Heart left ventricle (tissue), 16 donors: ENCODE results near the gene SSH2. TPM values are rescaled to one million over a fixed set of nuclear protein-coding genes. Genes with fewer than 3 reads are reported as not detected.

Experiments
- ATAC-seq, 4 donors: fragments of 200-7000 bp; cut with Tn5 transposase; one replicate each; pipeline ENCODE4 v1.9.1; 2020 to 2022; ENCODE audit warnings: moderate library complexity in 4 of 4, mild to moderate bottlenecking in 3 of 4, moderate number of reproducible peaks in 1 of 4
- DNase-seq, 5 donors: peaks; one replicate each; pipeline ENCODE4 v3.0.0-alpha.2; 2020
- H3K27ac ChIP-seq, 12 donors: fragments of 200-600 bp; sonication (generic) in 4 of 12; one replicate each; pipeline versions ENCODE4 v1.5.0 to v1.8.0; 2016 to 2022; ENCODE audit warnings: mild to moderate bottlenecking in 2 of 12
- H3K27me3 ChIP-seq, 9 donors: fragments of 200-600 bp; sonication (generic) in 2 of 9; one replicate each; pipeline versions ENCODE4 v1.5.1 to v1.8.0; 2016 to 2022; ENCODE audit warnings: mild to moderate bottlenecking in 3 of 9
- H3K36me3 ChIP-seq, 9 donors: fragments of 200-600 bp; sonication (generic) in 2 of 9; one replicate each; pipeline versions ENCODE4 v1.5.0 to v1.8.0; 2018 to 2022; ENCODE audit warnings: mild to moderate bottlenecking in 2 of 9
- H3K4me1 ChIP-seq, 12 donors: fragments of 200-600 bp; sonication (generic) in 4 of 12; one replicate each; pipeline versions ENCODE4 v1.5.0 to v1.8.0; 2016 to 2022; ENCODE audit warnings: mild to moderate bottlenecking in 3 of 12
- H3K4me3 ChIP-seq, 12 donors: fragments of 200-600 bp; sonication (generic) in 4 of 12; one replicate each; pipeline versions ENCODE4 v1.5.0 to v1.8.0; 2017 to 2022; ENCODE audit warnings: mild to moderate bottlenecking in 9 of 12, moderate library complexity in 4 of 12
- H3K9me3 ChIP-seq, 12 donors: fragments of 200-600 bp; sonication (generic) in 4 of 12; one replicate each; pipeline versions ENCODE4 v1.5.0 to v1.8.0; 2016 to 2022; ENCODE audit warnings: mild to moderate bottlenecking in 1 of 12
- POLR2A ChIP-seq, 2 donors: fragments of 450-650 bp; IDR thresholded peaks; one replicate each; pipeline ENCODE4 v1.6.1; 2017; ENCODE audit warnings: antibody characterized with exemption in 2 of 2, mild to moderate bottlenecking in 2 of 2, moderate library complexity in 2 of 2
- WGBS, 4 donors: extraction: QIAGEN DNeasy Blood & Tissue Kit in 2 of 4; methylation state at CpG; one replicate each; pipeline versions ENCODE4 v1.1.5 to v1.1.7; 2013 to 2018; 5-methylcytosine and 5-hydroxymethylcytosine counted together
- intact Hi-C, 10 donors: fragments of 100-400 bp; cut with DNase I; formaldehyde crosslinking; loops; one replicate each; pipeline versions ENCODE4 v1.11.1 to v1.14.2; 2022
- polyA plus RNA-seq, 2 donors: library from polyadenylated mRNA; stranded (reverse); fragments of 200-250 nt; gene quantifications; one replicate each; pipeline ENCODE4 v1.2.3, GENCODE V29; 2013
- total RNA-seq, 9 donors: library from RNA; depleted of rRNA in 2 of 9; stranded (reverse); fragments of >200 nt in 2 of 9; fragmentation: NEBNext Ultra II Directional in 3 of 9; extraction: Animal tissue kit (Norgen Biotek cat#: 25700) in 3 of 9; gene quantifications; one replicate each; pipeline versions ENCODE4 v1.1.0 to v1.2.4, GENCODE V29; 2016 to 2023
- TF ChIP-seq, protein P1 (sequence below), 12 donors: fragments of 200-600 bp; sonication (generic) in 4 of 12; IDR thresholded peaks; one replicate each; pipeline versions ENCODE4 v1.5.0 to v1.8.0; 2018 to 2022; ENCODE audit warnings: antibody characterized with exemption in 12 of 12, mild to moderate bottlenecking in 5 of 12
- donor health status: ischemic (EF 13 %, LVEDD 7.1; RV severe dilation, severe dysfunction).
- donor health status: healthy with polysubstance abuse.
- donor health status: DM: no; HTN: yes; CAD: no.
- donor health status: DM: no; HTN: no; CAD: no.
- donor health status: ischemic (EF 25% LVEDD 6.9; RV normal size, moderate dysfunction).
- donor health status: ischemic (EF 25% LVEDD 5.7; RV mildly dilated, moderate dysfunction).
- donor health status: healthy.
- donor health status: DM: yes; HTN: yes; CAD: no.
- donor health status: ischemic (EF 35%, LVEDD 5.7; RV mildly dilated, moderate dysfunction).
- donor health status: nonischemic (EF 11% LVEDD 7.7; RV severe dilation, severe dysfunction).
- donor health status: DM: yes; HTN: yes; CAD: no.
- donor health status: PGD.
- donor health status: ischemic (EF 29% LVEDD 5.4; RV normal size, mild dysfunction).
- donor health status: nonischemic (EF 23%, LVEDD 6.1; RV moderate dilation, normal function).

The SSH2 gene
- total and polyA plus RNA-seq, 11 donors = 20.8 to 46.7 (median 36.6) TPM

DNA sequence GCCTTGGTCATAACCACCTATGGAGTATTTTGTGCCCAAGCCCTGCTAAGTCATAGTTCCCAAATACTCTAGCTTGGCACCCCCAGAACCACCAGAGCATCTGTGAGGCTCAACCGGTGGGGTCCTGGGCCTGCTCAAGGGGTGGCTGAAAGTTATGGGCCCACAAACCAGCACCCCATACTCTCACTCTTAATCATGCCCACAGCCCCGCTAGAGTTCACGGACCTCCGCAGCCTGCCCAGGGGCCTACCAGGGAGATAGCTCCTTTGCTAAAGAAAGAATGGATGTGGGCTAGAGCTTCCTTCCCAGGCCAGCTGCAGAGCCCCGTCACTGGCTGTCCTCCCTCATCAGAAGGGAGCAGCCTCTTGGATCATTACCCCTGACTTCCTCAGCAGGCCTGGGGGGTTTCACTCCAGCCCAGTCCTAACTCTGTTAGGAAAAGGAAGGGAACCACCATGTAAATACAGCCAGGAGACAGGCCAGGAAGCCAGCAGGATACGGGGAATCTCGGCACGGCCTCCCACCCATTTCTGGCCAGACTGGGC is 341.9 kb downstream of the SSH2 start:
- DNase-seq (peak in 1 of 5 donors; percentile 28), ATAC-seq (peak in 1 of 4 donors; percentile 5)
- Histone ChIP-seq H3K36me3 (peaks cover 0 to 5% (median under 1%) of the 10 kb centered on the region in 9 donors), H3K27ac (peak overlapping the region; percentile 84 to 97 (median 89)), H3K27me3 (no peaks in the 10 kb centered on the region), H3K9me3 (no peaks in the 10 kb centered on the region), H3K4me3 (peak overlapping the region; percentile 59 to 98 (median 87)), H3K4me1 (peaks cover 5 to 90% (median 75%) of the 10 kb centered on the region in 12 donors)
- 16 to 27% (median 24%) methylated on average over 8 of the region's 8 CpGs for WGBS, 4 donors
- TF ChIP-seq POLR2A (IDR thresholded peaks at IDR 0.05) = no peak
- TF ChIP-seq, protein P1, sequence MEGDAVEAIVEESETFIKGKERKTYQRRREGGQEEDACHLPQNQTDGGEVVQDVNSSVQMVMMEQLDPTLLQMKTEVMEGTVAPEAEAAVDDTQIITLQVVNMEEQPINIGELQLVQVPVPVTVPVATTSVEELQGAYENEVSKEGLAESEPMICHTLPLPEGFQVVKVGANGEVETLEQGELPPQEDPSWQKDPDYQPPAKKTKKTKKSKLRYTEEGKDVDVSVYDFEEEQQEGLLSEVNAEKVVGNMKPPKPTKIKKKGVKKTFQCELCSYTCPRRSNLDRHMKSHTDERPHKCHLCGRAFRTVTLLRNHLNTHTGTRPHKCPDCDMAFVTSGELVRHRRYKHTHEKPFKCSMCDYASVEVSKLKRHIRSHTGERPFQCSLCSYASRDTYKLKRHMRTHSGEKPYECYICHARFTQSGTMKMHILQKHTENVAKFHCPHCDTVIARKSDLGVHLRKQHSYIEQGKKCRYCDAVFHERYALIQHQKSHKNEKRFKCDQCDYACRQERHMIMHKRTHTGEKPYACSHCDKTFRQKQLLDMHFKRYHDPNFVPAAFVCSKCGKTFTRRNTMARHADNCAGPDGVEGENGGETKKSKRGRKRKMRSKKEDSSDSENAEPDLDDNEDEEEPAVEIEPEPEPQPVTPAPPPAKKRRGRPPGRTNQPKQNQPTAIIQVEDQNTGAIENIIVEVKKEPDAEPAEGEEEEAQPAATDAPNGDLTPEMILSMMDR (IDR thresholded peaks at IDR 0.05) = no peak
- intact Hi-C loops = loop anchor here in 3 of 10 donors (2.0 to 10.0 kb wide), 4 partner anchors 19 to 507 kb away; partner anchors contain the start of gene TP53I13 (in 1 of the 3)

DNA sequence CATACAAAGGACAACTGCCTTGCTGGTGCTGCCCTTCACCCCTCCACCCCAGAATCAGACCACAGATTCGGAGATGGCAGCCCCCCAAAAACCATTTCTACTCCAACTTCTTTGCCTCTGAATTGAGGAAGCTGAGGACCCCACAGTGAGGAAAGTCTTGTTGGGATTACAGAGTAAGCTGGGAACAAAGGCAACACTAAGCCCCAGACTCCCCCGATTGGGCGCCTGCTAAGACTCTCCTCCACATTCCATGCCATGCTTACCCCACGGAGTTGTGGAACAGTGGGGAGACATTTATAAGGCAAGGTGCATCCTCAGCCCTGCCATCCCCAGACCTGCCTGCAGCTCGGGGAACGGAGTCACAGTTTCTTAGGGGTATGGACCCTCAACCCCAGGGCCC is 342.4 kb downstream of the SSH2 start:
- TF ChIP-seq POLR2A (IDR thresholded peaks at IDR 0.05) = no peak
- TF ChIP-seq, protein P1 (IDR thresholded peaks at IDR 0.05) = no peak
- Histone ChIP-seq H3K4me1 (peaks cover 5 to 92% (median 73%) of the 10 kb centered on the region in 12 donors), H3K27me3 (no peaks in the 10 kb centered on the region), H3K9me3 (no peaks in the 10 kb centered on the region), H3K36me3 (peaks cover 0 to 10% (median 6%) of the 10 kb centered on the region in 9 donors), H3K4me3 (peak overlapping the region in 11 of 12 donors; percentile 76 to 98 (median 88)), H3K27ac (peak overlapping the region; percentile 11 to 97 (median 88))
- intact Hi-C loops = loop anchor here in 3 of 10 donors (5.0 to 10.0 kb wide), 3 partner anchors 57 to 507 kb away; no protein-coding TSS in a partner anchor
- DNase-seq (peak in 2 of 5 donors; percentile 15 to 21), ATAC-seq (no peak)
- 68 to 79% (median 72%) methylated on average over 6 of the region's 6 CpGs for WGBS, 4 donors

DNA sequence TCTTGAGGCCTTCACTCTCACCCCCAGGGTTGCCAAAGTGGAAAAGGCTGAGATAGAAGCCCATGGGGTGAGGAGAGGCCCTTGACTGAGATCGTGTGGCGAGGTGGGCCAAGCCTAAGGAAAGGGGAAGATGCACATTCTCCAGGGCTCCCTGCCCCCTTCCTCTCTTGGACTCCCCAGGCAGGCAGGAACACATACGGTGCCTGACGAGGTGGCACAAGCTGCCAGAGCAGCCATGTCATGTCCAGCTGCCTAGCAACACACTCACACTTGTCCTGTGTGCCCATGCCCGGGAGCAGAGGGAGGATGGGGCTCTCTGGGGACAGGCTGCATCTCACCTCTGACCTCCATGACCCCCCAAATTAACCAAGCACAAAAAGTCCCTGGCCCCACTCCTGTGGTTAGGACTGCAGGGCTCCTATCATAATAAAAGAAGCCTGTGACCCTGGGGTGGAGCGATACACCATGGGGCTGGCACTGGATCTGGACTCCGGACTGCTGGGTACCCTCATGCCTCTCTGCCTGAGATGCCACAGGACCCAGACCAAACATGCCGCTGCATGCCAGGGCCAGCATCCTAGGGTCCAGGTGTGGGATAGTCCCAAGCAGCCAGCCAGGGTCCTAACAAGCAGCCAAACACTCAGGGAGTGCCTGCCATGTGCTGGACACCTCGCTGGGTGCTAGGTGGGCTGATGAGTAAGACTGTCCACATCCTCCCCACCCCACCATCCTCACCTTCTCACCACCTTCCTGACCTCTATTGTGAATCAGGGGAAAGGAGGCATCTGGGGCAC is 343.2 kb downstream of the SSH2 start:
- peaks cover 0 to 17% (median 13%) of the 10 kb centered on the region in 9 donors for H3K36me3 ChIP-seq
- TF ChIP-seq, protein P1 (IDR thresholded peaks at IDR 0.05) = no peak
- H3K4me3 ChIP-seq = peak overlapping the region in 9 of 12 donors; percentile 47 to 98 (median 91)
- H3K9me3 ChIP-seq = no peaks in the 10 kb centered on the region
- 49 to 60% (median 54%) methylated on average over 7 to 9 of the region's 9 CpGs for WGBS, 4 donors
- no peaks in the 10 kb centered on the region for H3K27me3 ChIP-seq
- H3K27ac ChIP-seq = peak overlapping the region; percentile 11 to 97 (median 88)
- intact Hi-C loops = loop anchor here in 3 of 10 donors (5.0 to 10.0 kb wide), 3 partner anchors 58 to 508 kb away; no protein-coding TSS in a partner anchor
- peaks cover 5 to 85% (median 66%) of the 10 kb centered on the region in 12 donors for H3K4me1 ChIP-seq
- ATAC-seq (no peak), DNase-seq (peak in 3 of 5 donors; percentile 25 to 53 (median 34))
